ENCODE measurements around the gene DUOX2. TPM values are rescaled to one million over a fixed set of nuclear protein-coding genes. Genes with fewer than 3 reads are reported as not detected.
"Not testable (repeated sequence)": the region's sequence is repeated elsewhere in the genome, so short reads cannot be mapped to it uniquely, and the experiment has no call there.

Gene DUOX2
- total RNA-seq, 1 donor from 2014 or later = 20.6 TPM

DNA sequence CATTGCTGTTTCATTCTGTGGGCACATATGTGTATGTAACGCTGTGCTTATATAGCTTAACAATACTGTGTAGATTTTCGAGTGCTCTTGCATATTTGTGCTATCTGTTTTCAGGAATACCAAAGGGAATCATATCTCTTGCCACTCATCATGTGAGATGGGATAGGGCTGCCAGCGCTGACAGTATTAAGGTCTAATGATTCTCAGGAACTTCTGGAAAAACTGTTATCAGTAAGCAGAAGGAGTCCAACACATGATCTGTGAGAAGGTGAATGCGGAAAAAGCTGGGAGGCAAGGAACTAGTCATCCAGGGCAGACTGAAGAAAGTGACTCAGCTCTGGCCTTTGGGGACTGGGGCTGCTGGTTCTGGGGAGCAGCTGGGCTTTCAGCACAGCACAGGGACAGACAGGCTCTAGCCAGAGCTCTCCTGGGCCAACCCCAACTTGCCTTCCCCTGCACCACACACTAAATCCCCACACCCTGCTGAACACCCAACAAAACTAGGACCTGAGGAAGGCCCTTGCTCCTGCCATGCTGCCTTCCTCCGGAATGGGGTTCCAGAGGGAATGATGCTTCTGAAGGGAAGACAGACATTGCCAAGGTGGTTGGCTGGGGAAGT lies 34.2 kb downstream of the DUOX2 start:
- H3K4me1 ChIP-seq; H3K36me3 ChIP-seq; intact Hi-C loops (cut with DNase I); H3K9me3 ChIP-seq; H3K27ac ChIP-seq; H3K4me3 ChIP-seq; DNase-seq (ENCODE audit: extremely low spot score in 2 of 2); H3K27me3 ChIP-seq: not testable (repeated sequence)

DNA sequence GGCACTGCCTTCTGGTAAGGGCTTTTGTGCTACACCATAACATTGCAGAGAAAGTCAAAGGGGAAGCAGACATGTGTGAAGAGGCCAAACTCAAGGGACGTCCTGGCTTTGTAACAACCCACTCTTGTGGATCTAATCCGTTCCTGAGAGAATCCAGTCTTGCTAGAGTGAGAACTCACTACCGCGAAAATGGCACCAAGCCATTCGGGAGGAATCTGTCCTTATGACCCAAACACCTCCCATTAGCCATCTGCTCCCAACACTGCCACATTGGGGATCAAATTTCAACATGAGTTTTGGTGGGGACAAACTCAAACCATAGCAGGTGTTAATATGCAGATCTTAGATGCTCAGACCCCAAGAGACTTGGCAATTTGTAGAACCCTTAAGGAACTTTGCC lies 34.8 kb downstream of the DUOX2 start:
- H3K27me3 ChIP-seq; H3K36me3 ChIP-seq; DNase-seq (ENCODE audit: extremely low spot score in 2 of 2); intact Hi-C loops (cut with DNase I); H3K4me3 ChIP-seq; H3K9me3 ChIP-seq; H3K4me1 ChIP-seq; H3K27ac ChIP-seq: not testable (repeated sequence)

DNA sequence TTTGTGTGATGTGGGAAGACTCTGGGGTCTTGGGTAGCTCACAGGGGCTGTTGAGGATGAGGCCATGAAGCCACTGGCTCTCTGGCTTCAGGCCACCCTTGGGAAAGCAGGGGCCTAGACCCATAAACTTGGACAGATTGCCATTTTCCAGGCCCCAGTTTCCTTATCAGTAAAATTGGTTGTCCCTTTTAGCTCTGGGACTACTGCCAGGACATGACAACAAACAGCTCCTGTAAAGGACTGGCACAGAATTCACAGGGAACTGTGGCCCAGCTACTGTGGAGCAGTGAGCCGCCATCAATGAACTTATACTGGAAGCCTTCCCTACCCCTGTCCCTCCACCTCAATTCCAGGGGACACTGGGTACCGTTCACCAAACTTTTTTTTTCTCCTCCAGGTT lies 36.6 kb downstream of the DUOX2 start:
- H3K27ac ChIP-seq; H3K27me3 ChIP-seq; H3K4me1 ChIP-seq; DNase-seq (ENCODE audit: extremely low spot score in 2 of 2); H3K36me3 ChIP-seq; H3K9me3 ChIP-seq; intact Hi-C loops (cut with DNase I); H3K4me3 ChIP-seq: not testable (repeated sequence)

DNA sequence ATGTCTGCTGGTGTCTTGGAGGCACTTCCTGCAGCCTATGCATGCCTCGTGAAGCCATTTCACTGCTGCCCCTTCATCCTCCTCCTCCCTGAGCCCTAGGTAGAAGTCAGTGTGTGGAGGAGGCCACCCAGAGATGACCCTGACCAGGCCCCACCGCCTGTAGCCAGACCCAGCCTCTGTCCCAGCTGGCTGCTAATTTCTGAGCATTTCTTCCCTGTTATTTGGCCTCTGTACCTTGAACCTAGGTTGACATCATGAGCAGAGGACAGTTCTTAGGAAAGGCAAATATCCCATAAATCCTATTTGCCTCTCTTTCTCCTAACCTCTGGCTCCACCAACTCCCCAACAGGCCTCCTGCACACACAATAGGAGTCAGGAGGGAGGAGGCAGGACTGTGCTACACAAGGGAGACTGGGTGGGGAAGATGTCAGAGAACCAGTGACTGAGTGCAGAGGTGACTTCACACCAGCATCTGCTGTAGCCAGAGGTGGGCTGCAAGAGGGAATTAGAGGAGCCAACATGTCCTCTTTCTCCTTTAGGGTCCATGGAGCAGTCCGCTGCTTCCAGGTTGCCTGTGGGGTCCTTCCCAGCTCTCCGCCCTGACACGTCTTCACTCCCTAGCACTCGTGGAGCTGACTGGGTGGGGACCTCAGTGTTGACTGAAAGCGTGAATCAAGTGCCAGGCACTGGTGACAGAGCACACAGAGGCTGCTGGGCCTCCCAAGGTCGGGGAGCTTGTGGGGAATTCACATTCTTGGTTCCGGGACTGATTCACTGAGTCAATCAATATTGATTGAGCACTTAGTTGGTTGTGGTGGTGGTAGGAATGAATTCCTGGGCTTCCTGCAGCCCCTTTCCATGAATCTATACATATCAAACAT lies 38.3 kb downstream of the DUOX2 start:
- H3K27ac ChIP-seq; H3K4me3 ChIP-seq; intact Hi-C loops (cut with DNase I); H3K36me3 ChIP-seq; H3K9me3 ChIP-seq; H3K4me1 ChIP-seq; H3K27me3 ChIP-seq; DNase-seq (ENCODE audit: extremely low spot score in 2 of 2): not testable (repeated sequence)

DNA sequence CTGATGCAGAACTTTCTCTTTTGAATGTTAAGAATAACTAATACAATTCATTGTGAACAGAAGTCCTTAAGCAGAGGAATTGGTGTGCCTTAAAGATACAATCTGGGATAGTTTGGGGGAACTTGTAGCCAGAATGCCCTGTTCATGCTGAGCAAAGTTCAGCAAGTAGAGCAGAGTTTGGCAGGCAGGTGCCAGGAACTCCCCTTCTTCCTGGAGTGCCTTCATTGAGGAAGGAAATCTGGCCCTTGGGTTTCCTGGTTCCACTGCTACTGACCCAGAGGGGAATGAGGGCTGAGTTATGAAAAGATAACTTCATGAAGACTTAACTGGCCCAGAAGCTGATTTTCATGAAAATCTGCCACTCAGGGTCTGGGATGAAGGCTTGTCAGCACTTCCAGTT lies 40.4 kb downstream of the DUOX2 start:
- intact Hi-C loops (cut with DNase I); H3K9me3 ChIP-seq; H3K36me3 ChIP-seq; H3K27ac ChIP-seq; H3K4me3 ChIP-seq; H3K27me3 ChIP-seq; H3K4me1 ChIP-seq; DNase-seq (ENCODE audit: extremely low spot score in 2 of 2): not testable (repeated sequence)

DNA sequence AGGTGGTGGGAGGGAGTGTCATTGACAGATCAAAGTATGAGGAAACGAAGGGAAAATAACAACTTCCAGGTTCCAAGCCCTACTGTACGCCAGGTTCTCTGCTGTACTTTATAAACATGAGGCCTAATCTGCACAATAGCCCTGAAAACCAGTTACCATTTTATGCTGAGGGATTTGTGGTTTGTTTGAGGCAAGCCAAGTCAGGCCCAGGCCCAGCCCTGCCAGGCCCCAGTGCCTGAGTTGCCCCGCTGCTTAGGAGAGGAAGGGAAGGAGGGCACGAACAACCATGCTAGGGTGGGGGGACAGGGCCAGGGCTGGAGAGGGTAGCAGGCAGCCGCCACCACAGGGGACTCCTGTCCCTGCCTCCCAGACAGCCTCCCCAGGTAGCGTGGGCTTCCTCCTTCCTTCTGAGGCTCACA lies 44.0 kb downstream of the DUOX2 start:
- H3K36me3 ChIP-seq; intact Hi-C loops (cut with DNase I); H3K9me3 ChIP-seq; DNase-seq (ENCODE audit: extremely low spot score in 2 of 2); H3K27me3 ChIP-seq; H3K4me3 ChIP-seq; H3K27ac ChIP-seq; H3K4me1 ChIP-seq: not testable (repeated sequence)

DNA sequence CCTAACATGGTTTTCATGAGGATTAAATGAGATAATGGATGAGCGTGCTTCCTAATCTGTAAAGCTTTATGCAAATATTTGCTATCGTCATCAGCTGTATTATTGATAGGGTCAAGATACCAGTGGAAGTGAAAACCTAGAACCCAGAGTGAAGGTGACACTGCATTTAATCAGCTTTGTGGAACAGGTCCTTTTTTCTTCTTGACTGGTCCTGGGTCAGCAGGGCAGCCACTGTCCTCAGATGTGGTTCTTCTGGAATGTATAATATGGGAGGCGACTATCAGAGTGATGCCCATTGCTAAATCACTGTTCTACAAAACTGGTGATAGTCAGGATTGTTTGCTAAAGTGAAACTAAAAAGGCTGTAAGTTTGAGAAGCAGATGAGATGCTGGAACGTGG lies 49.6 kb downstream of the DUOX2 start:
- DNase-seq (ENCODE audit: extremely low spot score in 2 of 2) = no peak
- Histone ChIP-seq H3K4me1 (no peaks in the 10 kb centered on the region), H3K27ac (no peak overlapping the region), H3K4me3 (no peak overlapping the region), H3K36me3 (no peaks in the 10 kb centered on the region), H3K9me3 (no peaks in the 10 kb centered on the region), H3K27me3 (no peaks in the 10 kb centered on the region)
- no peak for TF ChIP-seq POLR2A (IDR thresholded peaks at IDR 0.05)
- TF ChIP-seq, protein P1, sequence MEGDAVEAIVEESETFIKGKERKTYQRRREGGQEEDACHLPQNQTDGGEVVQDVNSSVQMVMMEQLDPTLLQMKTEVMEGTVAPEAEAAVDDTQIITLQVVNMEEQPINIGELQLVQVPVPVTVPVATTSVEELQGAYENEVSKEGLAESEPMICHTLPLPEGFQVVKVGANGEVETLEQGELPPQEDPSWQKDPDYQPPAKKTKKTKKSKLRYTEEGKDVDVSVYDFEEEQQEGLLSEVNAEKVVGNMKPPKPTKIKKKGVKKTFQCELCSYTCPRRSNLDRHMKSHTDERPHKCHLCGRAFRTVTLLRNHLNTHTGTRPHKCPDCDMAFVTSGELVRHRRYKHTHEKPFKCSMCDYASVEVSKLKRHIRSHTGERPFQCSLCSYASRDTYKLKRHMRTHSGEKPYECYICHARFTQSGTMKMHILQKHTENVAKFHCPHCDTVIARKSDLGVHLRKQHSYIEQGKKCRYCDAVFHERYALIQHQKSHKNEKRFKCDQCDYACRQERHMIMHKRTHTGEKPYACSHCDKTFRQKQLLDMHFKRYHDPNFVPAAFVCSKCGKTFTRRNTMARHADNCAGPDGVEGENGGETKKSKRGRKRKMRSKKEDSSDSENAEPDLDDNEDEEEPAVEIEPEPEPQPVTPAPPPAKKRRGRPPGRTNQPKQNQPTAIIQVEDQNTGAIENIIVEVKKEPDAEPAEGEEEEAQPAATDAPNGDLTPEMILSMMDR (IDR thresholded peaks at IDR 0.05) = no peak
- TF ChIP-seq POLR2AphosphoS5 (IDR thresholded peaks at IDR 0.05; ENCODE audit: insufficient read depth in 1 of 2, low read depth in 1 of 2) = no peak
- intact Hi-C loops (cut with DNase I) = no loop called here

DNA sequence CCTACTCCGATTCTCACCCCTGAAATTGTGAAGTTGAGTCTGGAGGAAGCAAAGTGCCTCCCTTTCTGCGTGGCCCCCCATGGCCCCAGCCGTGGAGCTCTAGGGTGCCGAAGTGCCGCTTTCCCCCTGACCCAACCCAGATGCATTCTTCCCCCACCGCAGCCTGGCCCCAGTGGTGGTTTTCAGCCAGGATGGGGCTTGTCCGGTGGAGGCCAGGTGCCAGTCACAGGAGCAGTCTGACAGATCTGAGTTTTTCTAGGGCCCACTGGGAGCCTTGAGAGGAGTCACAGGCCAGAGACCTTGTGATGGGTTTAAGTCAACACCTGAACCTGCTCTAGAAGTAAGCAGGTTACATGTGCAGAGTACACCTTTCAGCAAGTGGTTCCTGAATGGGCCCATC lies 51.7 kb downstream of the DUOX2 start:
- H3K4me3 ChIP-seq; H3K27ac ChIP-seq; H3K27me3 ChIP-seq; intact Hi-C loops (cut with DNase I); H3K36me3 ChIP-seq; H3K9me3 ChIP-seq; H3K4me1 ChIP-seq; DNase-seq (ENCODE audit: extremely low spot score in 2 of 2): not testable (repeated sequence)

DNA sequence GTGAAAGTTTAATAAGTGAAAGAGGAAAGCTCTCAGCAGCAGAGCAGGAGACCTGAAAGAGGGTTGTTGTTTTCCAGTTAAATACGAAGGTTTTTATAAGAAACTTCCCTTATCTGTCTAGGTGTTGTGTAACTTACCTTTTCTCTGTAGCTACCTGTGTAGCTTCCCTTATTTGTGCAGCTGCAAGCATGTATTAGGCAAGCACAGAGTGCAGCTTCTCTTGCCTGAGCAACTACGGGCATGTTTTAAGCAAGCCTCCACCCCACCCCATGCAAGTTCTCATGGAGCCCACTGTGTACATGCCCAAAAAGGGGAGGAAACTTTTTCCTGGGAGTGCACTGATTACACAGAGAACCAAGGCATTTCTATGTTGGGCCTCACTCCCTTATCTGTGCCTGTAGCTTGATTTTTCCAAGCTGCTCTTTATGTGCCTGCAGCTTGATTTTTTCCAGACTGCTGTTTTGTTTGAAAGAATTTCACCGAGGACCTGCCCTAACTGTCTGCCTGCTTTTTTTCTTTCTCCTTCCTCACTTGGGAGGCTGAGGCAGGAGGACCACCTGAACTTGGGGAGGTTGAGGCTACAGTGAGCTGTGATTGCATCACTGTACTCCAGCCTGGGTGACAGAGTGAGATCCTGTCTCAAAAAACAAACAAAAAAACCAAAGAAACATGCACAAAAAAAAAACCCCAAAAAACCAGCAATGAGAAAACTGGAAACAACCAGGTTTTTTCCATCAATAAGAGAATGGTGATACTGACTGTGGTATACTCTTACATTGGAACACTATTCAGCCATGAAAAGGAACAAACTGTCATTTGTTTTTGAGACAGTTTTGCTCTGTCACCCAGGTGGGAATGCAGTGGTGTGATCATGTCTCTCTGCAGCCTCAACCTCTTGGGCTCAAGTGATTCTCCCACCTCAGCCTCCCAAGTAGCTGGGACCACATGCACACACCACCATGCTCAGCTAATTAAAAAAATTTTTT lies 55.0 kb downstream of the DUOX2 start:
- H3K36me3 ChIP-seq; H3K27ac ChIP-seq; H3K4me3 ChIP-seq; H3K9me3 ChIP-seq; H3K27me3 ChIP-seq; DNase-seq (ENCODE audit: extremely low spot score in 2 of 2); intact Hi-C loops (cut with DNase I); H3K4me1 ChIP-seq: not testable (repeated sequence)

DNA sequence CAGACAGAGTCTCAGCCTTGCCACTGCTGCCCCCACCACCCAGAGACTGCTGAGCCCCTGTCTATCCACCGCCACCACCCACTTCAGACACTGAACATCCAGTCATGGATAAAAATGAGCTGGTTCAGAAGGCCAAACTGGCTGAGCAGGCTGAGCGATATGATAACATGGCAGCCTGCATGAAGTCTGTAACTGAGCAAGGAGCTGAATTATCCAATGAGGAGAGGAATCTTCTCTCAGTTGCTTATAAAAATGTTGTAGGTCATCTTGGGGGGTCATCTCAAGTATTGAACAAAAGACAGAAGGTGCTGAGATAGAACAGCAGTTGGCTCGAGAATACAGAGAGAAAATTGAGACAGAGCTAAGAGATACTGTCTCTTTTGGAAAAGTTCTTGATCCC lies 61.3 kb downstream of the DUOX2 start:
- H3K9me3 ChIP-seq; H3K27me3 ChIP-seq; H3K4me3 ChIP-seq; H3K27ac ChIP-seq; H3K4me1 ChIP-seq; intact Hi-C loops (cut with DNase I); DNase-seq (ENCODE audit: extremely low spot score in 2 of 2): not testable (repeated sequence)
- peaks cover 0 to 12% of the 10 kb centered on the region in 2 donors for H3K36me3 ChIP-seq
